ENCODE results near the gene EYA4. TPM values are rescaled to one million over a fixed set of nuclear protein-coding genes. Genes with fewer than 3 reads are reported as not detected.
"Not testable (repeated sequence)": the region's sequence is repeated elsewhere in the genome, so short reads cannot be mapped to it uniquely, and the experiment has no call there.

EYA4 gene
- total RNA-seq, 4 donors from 2014 or later: 1.4 to 3.1 (median 1.6) TPM

GRCh38 chr6:133396233-133396983 is 155.3 kb downstream of the EYA4 start:
- no peak for TF ChIP-seq EP300 (IDR thresholded peaks at IDR 0.05)
- TF ChIP-seq POLR2AphosphoS5 (IDR thresholded peaks at IDR 0.05): no peak
- TF ChIP-seq, protein P1, sequence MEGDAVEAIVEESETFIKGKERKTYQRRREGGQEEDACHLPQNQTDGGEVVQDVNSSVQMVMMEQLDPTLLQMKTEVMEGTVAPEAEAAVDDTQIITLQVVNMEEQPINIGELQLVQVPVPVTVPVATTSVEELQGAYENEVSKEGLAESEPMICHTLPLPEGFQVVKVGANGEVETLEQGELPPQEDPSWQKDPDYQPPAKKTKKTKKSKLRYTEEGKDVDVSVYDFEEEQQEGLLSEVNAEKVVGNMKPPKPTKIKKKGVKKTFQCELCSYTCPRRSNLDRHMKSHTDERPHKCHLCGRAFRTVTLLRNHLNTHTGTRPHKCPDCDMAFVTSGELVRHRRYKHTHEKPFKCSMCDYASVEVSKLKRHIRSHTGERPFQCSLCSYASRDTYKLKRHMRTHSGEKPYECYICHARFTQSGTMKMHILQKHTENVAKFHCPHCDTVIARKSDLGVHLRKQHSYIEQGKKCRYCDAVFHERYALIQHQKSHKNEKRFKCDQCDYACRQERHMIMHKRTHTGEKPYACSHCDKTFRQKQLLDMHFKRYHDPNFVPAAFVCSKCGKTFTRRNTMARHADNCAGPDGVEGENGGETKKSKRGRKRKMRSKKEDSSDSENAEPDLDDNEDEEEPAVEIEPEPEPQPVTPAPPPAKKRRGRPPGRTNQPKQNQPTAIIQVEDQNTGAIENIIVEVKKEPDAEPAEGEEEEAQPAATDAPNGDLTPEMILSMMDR (IDR thresholded peaks at IDR 0.05): no peak
- TF ChIP-seq POLR2A (IDR thresholded peaks at IDR 0.05): no peak
- no peaks in the 10 kb centered on the region for H3K9me3 ChIP-seq
- no peak for ATAC-seq
- H3K27me3 ChIP-seq: no peaks in the 10 kb centered on the region
- no peaks in the 10 kb centered on the region for H3K36me3 ChIP-seq
- WGBS, 2 donors (ENCODE audit: low coverage in 1 of 2): 51 to 68% methylated on average over 3 to 6 of the region's 6 CpGs
- no peak overlapping the region for H3K27ac ChIP-seq
- no peak overlapping the region for H3K4me3 ChIP-seq
- no peaks in the 10 kb centered on the region for H3K4me1 ChIP-seq

DNA sequence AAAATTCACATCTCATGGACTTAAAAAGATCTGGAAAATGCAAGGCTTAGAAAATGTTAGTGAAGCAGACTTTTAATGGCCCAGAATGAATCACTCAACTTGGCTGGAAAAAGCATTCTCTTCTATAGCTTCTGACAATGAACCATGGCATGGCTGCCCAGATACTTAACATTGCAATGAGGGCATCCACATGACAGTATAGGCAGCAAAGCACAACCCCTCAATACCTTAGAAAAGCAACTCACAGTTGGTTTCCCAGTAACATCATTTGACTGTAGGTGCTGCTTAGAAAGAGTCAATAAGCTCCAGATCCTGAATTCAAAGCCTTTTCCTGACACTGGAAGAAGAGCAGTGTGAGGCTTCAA is 155.8 kb downstream of the EYA4 start:
- H3K9me3 ChIP-seq: no peaks in the 10 kb centered on the region
- no peak overlapping the region for H3K4me3 ChIP-seq
- H3K36me3 ChIP-seq: no peaks in the 10 kb centered on the region
- no peaks in the 10 kb centered on the region for H3K27me3 ChIP-seq
- ATAC-seq: no peak
- H3K27ac ChIP-seq: no peak overlapping the region
- H3K4me1 ChIP-seq: no peaks in the 10 kb centered on the region
- TF ChIP-seq EP300 (IDR thresholded peaks at IDR 0.05) (no peak), POLR2AphosphoS5 (IDR thresholded peaks at IDR 0.05) (no peak), POLR2A (IDR thresholded peaks at IDR 0.05) (no peak)
- TF ChIP-seq, protein P1 (IDR thresholded peaks at IDR 0.05): no peak

DNA sequence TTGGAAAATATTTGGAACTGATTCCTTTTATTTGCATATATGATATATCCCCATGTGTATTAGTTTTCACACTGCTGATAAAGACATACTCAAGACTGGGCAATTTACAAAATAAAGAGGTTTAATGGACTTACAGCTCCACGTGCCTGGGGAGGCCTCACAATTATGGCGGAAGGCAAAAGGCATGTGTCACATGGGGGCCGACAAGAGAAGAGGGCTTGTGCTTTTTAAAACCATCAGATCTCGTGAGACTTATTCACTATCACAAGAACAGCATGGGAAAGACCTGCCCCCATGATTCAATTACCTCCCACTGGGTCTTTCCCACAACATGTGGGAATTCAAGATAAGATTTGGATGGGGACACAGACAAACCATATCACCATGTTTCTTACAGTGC is 156.4 kb downstream of the EYA4 start:
- 75 to 87% methylated on average over 4 of the region's 4 CpGs for WGBS, 2 donors (ENCODE audit: low coverage in 1 of 2)
- H3K27me3 ChIP-seq, H3K4me3 ChIP-seq, ATAC-seq, H3K36me3 ChIP-seq, H3K27ac ChIP-seq, H3K4me1 ChIP-seq, H3K9me3 ChIP-seq: not testable (repeated sequence)

DNA sequence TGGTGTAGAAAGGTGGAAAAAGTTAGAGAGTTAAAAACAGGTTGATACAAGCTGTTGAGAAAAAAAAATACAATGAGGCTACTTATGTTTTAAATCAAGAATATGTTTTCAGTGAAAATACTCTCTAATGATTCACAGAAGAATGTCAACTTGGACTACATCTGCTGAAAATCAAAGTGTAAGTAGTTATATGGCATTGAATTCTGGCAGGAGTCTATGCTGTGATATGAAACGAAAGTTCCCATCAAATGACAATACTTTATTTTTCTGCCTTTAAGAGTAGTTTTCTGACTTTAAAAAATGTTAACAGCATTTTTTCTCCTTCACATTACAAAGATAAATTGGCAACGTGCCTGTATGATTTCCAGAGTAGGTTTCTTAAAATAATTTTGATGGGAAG is 158.3 kb downstream of the EYA4 start:
- Histone ChIP-seq H3K36me3 (no peaks in the 10 kb centered on the region), H3K4me1 (no peaks in the 10 kb centered on the region), H3K4me3 (no peak overlapping the region), H3K27me3 (no peaks in the 10 kb centered on the region), H3K9me3 (no peaks in the 10 kb centered on the region), H3K27ac (no peak overlapping the region)
- no peak for ATAC-seq
- TF ChIP-seq EP300 (IDR thresholded peaks at IDR 0.05) (no peak), POLR2A (IDR thresholded peaks at IDR 0.05) (no peak), POLR2AphosphoS5 (IDR thresholded peaks at IDR 0.05) (no peak)
- TF ChIP-seq, protein P1 (IDR thresholded peaks at IDR 0.05): no peak
- WGBS, 2 donors (ENCODE audit: low coverage in 1 of 2): 8 to 16% methylated on average over 2 of the region's 2 CpGs

GRCh38 chr6:133404151-133404550 is 163.0 kb downstream of the EYA4 start:
- Histone ChIP-seq H3K9me3 (no peaks in the 10 kb centered on the region), H3K4me3 (no peak overlapping the region), H3K27ac (no peak overlapping the region), H3K27me3 (no peaks in the 10 kb centered on the region), H3K36me3 (no peaks in the 10 kb centered on the region), H3K4me1 (no peaks in the 10 kb centered on the region)
- WGBS, 2 donors (ENCODE audit: low coverage in 1 of 2): 74 to 100% methylated on average over 2 of the region's 2 CpGs
- TF ChIP-seq EP300 (IDR thresholded peaks at IDR 0.05): no peak
- ATAC-seq: no peak

GRCh38 chr6:133404728-133405127 is 163.6 kb downstream of the EYA4 start:
- no peak overlapping the region for H3K4me3 ChIP-seq
- 89 to 100% methylated on average over 6 to 8 of the region's 8 CpGs for WGBS, 2 donors (ENCODE audit: low coverage in 1 of 2)
- H3K4me1 ChIP-seq: no peaks in the 10 kb centered on the region
- ATAC-seq: no peak
- H3K27ac ChIP-seq: no peak overlapping the region
- TF ChIP-seq POLR2A (IDR thresholded peaks at IDR 0.05) (no peak), EP300 (IDR thresholded peaks at IDR 0.05) (no peak), POLR2AphosphoS5 (IDR thresholded peaks at IDR 0.05) (no peak)
- TF ChIP-seq, protein P1 (IDR thresholded peaks at IDR 0.05): no peak
- H3K36me3 ChIP-seq: no peaks in the 10 kb centered on the region
- H3K27me3 ChIP-seq: no peaks in the 10 kb centered on the region
- H3K9me3 ChIP-seq: no peaks in the 10 kb centered on the region
